HepG2 (cell line): ENCODE data around the gene SLC25A23. TPM values are rescaled to one million over a fixed set of nuclear protein-coding genes. Genes with fewer than 3 reads are reported as not detected.

Experiments
- STAG1 ChIP-seq: sonication (generic); formaldehyde crosslinking; IDR thresholded peaks from 2 replicates; pipeline ENCODE4 v1.4.0; 2020; ENCODE audit warnings: missing genetic modification reagents
- ZBTB26 ChIP-seq: IDR thresholded peaks from 2 replicates; pipeline ENCODE4 v1.6.1; 2016; ENCODE audit warnings: missing compliant biosample characterization, missing genetic modification reagents, borderline replicate concordance
- ZBTB43 ChIP-seq: sonication (generic); formaldehyde crosslinking; conservative IDR thresholded peaks from 2 replicates; pipeline ENCODE4 v1.4.0; 2020; ENCODE audit warnings: missing genetic modification reagents
- ZFP41 ChIP-seq: sonication (generic); formaldehyde crosslinking; IDR thresholded peaks from 2 replicates; pipeline ENCODE4 v1.4.0; 2020; ENCODE audit warnings: mild to moderate bottlenecking, missing genetic modification reagents, borderline replicate concordance
- ZNF713 ChIP-seq: sonication (generic); formaldehyde crosslinking; IDR thresholded peaks from 2 replicates; pipeline ENCODE4 v1.4.0; 2020; ENCODE audit warnings: mild to moderate bottlenecking, missing genetic modification reagents
- polyA plus RNA-seq, 8 experiments: library from polyadenylated mRNA; depleted of rRNA in 3 of 8; stranded (reverse) in 7 of 8; unstranded in 1 of 8; fragments of >200 nt; fragmentation: Illumina TruSeq in 4 of 8; extraction: Trizol in 4 of 8; gene quantifications; 2 replicates each; pipeline versions ENCODE4 v1.2.1 to v1.2.3, GENCODE V29; 2011 to 2016; ENCODE audit warnings: low read depth in 4 of 8, missing spikeins in 1 of 8, mixed read lengths in 1 of 8; ENCODE audit not compliant: insufficient read depth in 1 of 8
- total RNA-seq, 5 experiments: library from RNA; depleted of rRNA; stranded (reverse); fragments of >200 nt; fragmentation: Illumina TruSeq; extraction: Trizol; gene quantifications; 2 replicates each; pipeline ENCODE4 v1.2.3, GENCODE V29; 2016; ENCODE audit warnings: low read depth in 1 of 5
- TF ChIP-seq, protein P1 (sequence below), 2 experiments: sonication (generic) in 1 of 2; formaldehyde crosslinking in 1 of 2; IDR thresholded peaks; 2 replicates each; pipeline versions ENCODE4 v1.6.1 to v1.9.0; 2014 to 2022; ENCODE audit warnings: antibody characterized with exemption in 1 of 2, borderline replicate concordance in 1 of 2, inconsistent platforms in 1 of 2, low read depth in 1 of 2, missing genetic modification reagents in 1 of 2

The SLC25A23 gene
- total and polyA plus RNA-seq, 2 of the 13 experiments (the other 11 are each of a cell fraction or from before 2014, with no cell fraction given) = 12.4 to 15.2 TPM

- TF ChIP-seq, protein P1, sequence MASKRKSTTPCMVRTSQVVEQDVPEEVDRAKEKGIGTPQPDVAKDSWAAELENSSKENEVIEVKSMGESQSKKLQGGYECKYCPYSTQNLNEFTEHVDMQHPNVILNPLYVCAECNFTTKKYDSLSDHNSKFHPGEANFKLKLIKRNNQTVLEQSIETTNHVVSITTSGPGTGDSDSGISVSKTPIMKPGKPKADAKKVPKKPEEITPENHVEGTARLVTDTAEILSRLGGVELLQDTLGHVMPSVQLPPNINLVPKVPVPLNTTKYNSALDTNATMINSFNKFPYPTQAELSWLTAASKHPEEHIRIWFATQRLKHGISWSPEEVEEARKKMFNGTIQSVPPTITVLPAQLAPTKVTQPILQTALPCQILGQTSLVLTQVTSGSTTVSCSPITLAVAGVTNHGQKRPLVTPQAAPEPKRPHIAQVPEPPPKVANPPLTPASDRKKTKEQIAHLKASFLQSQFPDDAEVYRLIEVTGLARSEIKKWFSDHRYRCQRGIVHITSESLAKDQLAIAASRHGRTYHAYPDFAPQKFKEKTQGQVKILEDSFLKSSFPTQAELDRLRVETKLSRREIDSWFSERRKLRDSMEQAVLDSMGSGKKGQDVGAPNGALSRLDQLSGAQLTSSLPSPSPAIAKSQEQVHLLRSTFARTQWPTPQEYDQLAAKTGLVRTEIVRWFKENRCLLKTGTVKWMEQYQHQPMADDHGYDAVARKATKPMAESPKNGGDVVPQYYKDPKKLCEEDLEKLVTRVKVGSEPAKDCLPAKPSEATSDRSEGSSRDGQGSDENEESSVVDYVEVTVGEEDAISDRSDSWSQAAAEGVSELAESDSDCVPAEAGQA (IDR thresholded peaks at IDR 0.05; ENCODE audit: low read depth) = no peak
- TF ChIP-seq, protein P1 (CRISPR knock-in tag; IDR thresholded peaks at IDR 0.05; ENCODE audit: borderline replicate concordance) = no peak
- TF ChIP-seq STAG1 (CRISPR knock-in tag) (no peak), ZNF713 (CRISPR knock-in tag) (no peak), ZBTB43 (CRISPR knock-in tag) (no peak), ZBTB26 (CRISPR knock-in tag) (no peak), ZFP41 (CRISPR knock-in tag) (no peak)
Observed at GRCh38 chr19:6452223-6452614, 7.4 kb downstream of the SLC25A23 start (continued).
